Keratinocyte (primary cell): Measurements from ENCODE around the gene KRT9.

Experiments
- CTCF ChIP-seq, 3 experiments: IDR thresholded peaks in 1 of 3; conservative IDR thresholded peaks in 1 of 3; optimal IDR thresholded peaks in 1 of 3; 2 replicates in 2 of 3; 3 replicates in 1 of 3; pipeline versions ENCODE3 to v1.5.1; 2011; ENCODE audit warnings: low read length in 3 of 3, mild to moderate bottlenecking in 3 of 3, moderate library complexity in 2 of 3, control low read depth in 1 of 3, inconsistent platforms in 1 of 3; ENCODE audit not compliant: insufficient read depth in 2 of 3; ENCODE audit errors: extremely low read depth in 1 of 3
- EZH2 ChIP-seq: IDR thresholded peaks from one replicate; pipeline ENCODE4 v1.6.1; 2012; ENCODE audit warnings: inconsistent platforms, mild to moderate bottlenecking, low read length, moderate library complexity

- TF ChIP-seq EZH2 (no peak), CTCF (optimal IDR thresholded peaks at IDR 0.05 in 1 of 3, IDR thresholded peaks at IDR 0.05 in 1 of 3, conservative IDR thresholded peaks at IDR 0.05 in 1 of 3; ENCODE audit: extremely low read depth in 1 of 3, insufficient read depth in 2 of 3, low read length in 3 of 3) (no peak)
Observed at GRCh38 chr17:41565338-41565737, 6.5 kb downstream of the KRT9 start.
